ENCODE measurements around the gene CXCR3. TPM values are rescaled to one million over a fixed set of nuclear protein-coding genes. Genes with fewer than 3 reads are reported as not detected.

CXCR3 gene
- total RNA-seq, 1 experiment from 2014 or later: not detected

- BruUV-seq (replicated peaks): no TSS peak
- Mint-ChIP-seq H3K9me3 (ENCODE audit: low read depth, unreplicated experiment) (no peaks in the 10 kb centered on the region), H3K4me3 (ENCODE audit: low read depth, unreplicated experiment) (no peak overlapping the region), H3K36me3 (ENCODE audit: insufficient read depth, unreplicated experiment) (no peaks in the 10 kb centered on the region), H3K4me1 (ENCODE audit: low read depth, unreplicated experiment) (no peaks in the 10 kb centered on the region), H3K27ac (ENCODE audit: unreplicated experiment) (no peak overlapping the region), H3K27me3 (ENCODE audit: unreplicated experiment) (no peaks in the 10 kb centered on the region)
- CTCF ChIA-PET: no interaction called here
- TF ChIP-seq CTCF (IDR thresholded peaks at IDR 0.05; ENCODE audit: unreplicated experiment): no peak
- no peak for DNase-seq
- intact Hi-C loops (cut with micrococcal nuclease; ENCODE audit: unreplicated experiment): no loop called here
Observed at GRCh38 chrX:71638409-71638808, 20.1 kb upstream of the CXCR3 start.

GRCh38 chrX:71637848-71638247 lies 19.5 kb upstream of the CXCR3 start:
- CTCF ChIA-PET: no interaction called here
- intact Hi-C loops (cut with micrococcal nuclease; ENCODE audit: unreplicated experiment): no loop called here
- H3K36me3 Mint-ChIP-seq (ENCODE audit: insufficient read depth, unreplicated experiment): no peaks in the 10 kb centered on the region
- no peaks in the 10 kb centered on the region for H3K4me1 Mint-ChIP-seq (ENCODE audit: low read depth, unreplicated experiment)
- no peak overlapping the region for H3K4me3 Mint-ChIP-seq (ENCODE audit: low read depth, unreplicated experiment)
- no TSS peak for BruUV-seq (replicated peaks)
- no peak for DNase-seq
- H3K9me3 Mint-ChIP-seq (ENCODE audit: low read depth, unreplicated experiment): no peaks in the 10 kb centered on the region
- no peak overlapping the region for H3K27ac Mint-ChIP-seq (ENCODE audit: unreplicated experiment)
- TF ChIP-seq CTCF (IDR thresholded peaks at IDR 0.05; ENCODE audit: unreplicated experiment): no peak
- H3K27me3 Mint-ChIP-seq (ENCODE audit: unreplicated experiment): no peaks in the 10 kb centered on the region

GRCh38 chrX:71637253-71637618 lies 18.9 kb upstream of the CXCR3 start:
- Mint-ChIP-seq H3K27me3 (ENCODE audit: unreplicated experiment) (no peaks in the 10 kb centered on the region), H3K27ac (ENCODE audit: unreplicated experiment) (no peak overlapping the region), H3K4me1 (ENCODE audit: low read depth, unreplicated experiment) (no peaks in the 10 kb centered on the region), H3K9me3 (ENCODE audit: low read depth, unreplicated experiment) (no peaks in the 10 kb centered on the region), H3K4me3 (ENCODE audit: low read depth, unreplicated experiment) (no peak overlapping the region), H3K36me3 (ENCODE audit: insufficient read depth, unreplicated experiment) (no peaks in the 10 kb centered on the region)
- TF ChIP-seq CTCF (IDR thresholded peaks at IDR 0.05; ENCODE audit: unreplicated experiment): no peak
- CTCF ChIA-PET: no interaction called here
- no TSS peak for BruUV-seq (replicated peaks)
- no peak for DNase-seq
- intact Hi-C loops (cut with micrococcal nuclease; ENCODE audit: unreplicated experiment): no loop called here

- Mint-ChIP-seq H3K27ac (ENCODE audit: unreplicated experiment) (no peak overlapping the region), H3K4me3 (ENCODE audit: low read depth, unreplicated experiment) (no peak overlapping the region), H3K27me3 (ENCODE audit: unreplicated experiment) (no peaks in the 10 kb centered on the region), H3K36me3 (ENCODE audit: insufficient read depth, unreplicated experiment) (no peaks in the 10 kb centered on the region), H3K9me3 (ENCODE audit: low read depth, unreplicated experiment) (no peaks in the 10 kb centered on the region), H3K4me1 (ENCODE audit: low read depth, unreplicated experiment) (no peaks in the 10 kb centered on the region)
- no TSS peak for BruUV-seq (replicated peaks)
- no peak for TF ChIP-seq CTCF (IDR thresholded peaks at IDR 0.05; ENCODE audit: unreplicated experiment)
- CTCF ChIA-PET: no interaction called here
- intact Hi-C loops (cut with micrococcal nuclease; ENCODE audit: unreplicated experiment): no loop called here
- no peak for DNase-seq
Observed at GRCh38 chrX:71636438-71637252, 18.3 kb upstream of the CXCR3 start.

All from Calu3 (cell line).